OCI-LY7 (cell line): Measurements from ENCODE around the gene PDE11A. TPM values are rescaled to one million over a fixed set of nuclear protein-coding genes. Genes with fewer than 3 reads are reported as not detected.

Experiments
- BruUV-seq: library from RNA; stranded (reverse); fragments of 400-500 nt; replicated peaks from 2 replicates; lab custom pipeline; 2021; lab: Mats Ljungman, UMichigan
- CTCF ChIA-PET: fragments of 300-600 bp; sonication (Branson Sonifier 250); formaldehyde crosslinking; loops from one replicate; lab custom pipeline; 2022; ENCODE audit warnings: antibody characterized with exemption; ENCODE audit not compliant: unreplicated experiment; lab: Charles Lee
- POLR2A ChIA-PET: fragments of 300-600 bp; sonication (Branson Sonifier 250); formaldehyde crosslinking; loops from one replicate; lab custom pipeline; 2022; ENCODE audit warnings: antibody characterized with exemption; lab: Charles Lee
- DNase-seq: peaks from one replicate; pipeline ENCODE4 v3.0.0-alpha.2; 2015; ENCODE audit warnings: low spot score
- H2AFZ ChIP-seq: fragments of 200-600 bp; sonication (generic), shearing (Covaris generic); 2 replicates; pipeline ENCODE4 v1.6.1; 2014; ENCODE audit warnings: mild to moderate bottlenecking, antibody characterized with exemption, low read length, moderate library complexity
- H3K27ac ChIP-seq: fragments of 200-600 bp; sonication (generic); 2 replicates; pipeline ENCODE4 v1.5.1; 2014; ENCODE audit warnings: mixed run types, low read depth, mild to moderate bottlenecking, moderate library complexity, low read length, inconsistent platforms; ENCODE audit not compliant: poor library complexity, severe bottlenecking
- H3K36me3 ChIP-seq: fragments of 200-600 bp; sonication (generic); 2 replicates; pipeline ENCODE4 v1.6.1; 2014; ENCODE audit warnings: mild to moderate bottlenecking, antibody characterized with exemption, low read length, moderate library complexity, mixed read lengths; ENCODE audit not compliant: insufficient read depth
- H3K4me1 ChIP-seq: fragments of 200-600 bp; sonication (generic); 2 replicates; pipeline ENCODE4 v1.5.1; 2014; ENCODE audit warnings: mild to moderate bottlenecking, low read length; ENCODE audit not compliant: insufficient read depth, poor library complexity, severe bottlenecking
- H3K4me2 ChIP-seq: fragments of 200-600 bp; sonication (generic); 2 replicates; pipeline ENCODE4 v1.6.1; 2014; ENCODE audit warnings: mild to moderate bottlenecking, low read length
- H3K4me3 ChIP-seq: fragments of 200-600 bp; sonication (generic); 2 replicates; pipeline ENCODE4 v1.5.1; 2014; ENCODE audit warnings: mild to moderate bottlenecking, low read depth, low read length; ENCODE audit not compliant: poor library complexity, severe bottlenecking
- H3K79me2 ChIP-seq: fragments of 200-600 bp; sonication (generic); 2 replicates; pipeline ENCODE4 v1.6.1; 2016; ENCODE audit warnings: low read depth, mild to moderate bottlenecking, low read length, moderate library complexity, mixed read lengths; ENCODE audit not compliant: insufficient read depth
- H3K9me2 ChIP-seq: fragments of 200-600 bp; sonication (generic); 2 replicates; pipeline ENCODE4 v1.6.1; 2016; ENCODE audit warnings: mild to moderate bottlenecking, low read length, mixed read lengths; ENCODE audit not compliant: insufficient read depth
- H3K9me3 ChIP-seq: fragments of 200-600 bp; sonication (generic); 2 replicates; pipeline ENCODE4 v1.6.1; 2014; ENCODE audit warnings: mild to moderate bottlenecking, mixed run types, low read length, mixed read lengths
- H4K20me1 ChIP-seq: fragments of 200-600 bp; sonication (generic); 2 replicates; pipeline ENCODE4 v1.6.1; 2014; ENCODE audit warnings: mild to moderate bottlenecking, antibody characterized with exemption, low read length, moderate library complexity, mixed read lengths; ENCODE audit not compliant: insufficient read depth
- CTCF ChIP-seq: fragments of 200-600 bp; sonication (generic); conservative IDR thresholded peaks from 2 replicates; pipeline ENCODE4 v1.5.1; 2014; ENCODE audit warnings: mild to moderate bottlenecking, antibody characterized with exemption, low read length, moderate library complexity, mixed read lengths
- EZH2phosphoT487 ChIP-seq: fragments of 200-600 bp; sonication (generic); IDR thresholded peaks from 2 replicates; pipeline ENCODE4 v1.6.1; 2018; ENCODE audit warnings: low read depth, borderline replicate concordance, mild to moderate bottlenecking, mixed run types, antibody characterized with exemption, low read length, moderate library complexity, mixed read lengths
- intact Hi-C: fragments of 100-400 bp; cut with micrococcal nuclease; formaldehyde crosslinking; loops from one replicate; pipeline ENCODE4 v1.10.0; 2022; ENCODE audit not compliant: unreplicated experiment
- total RNA-seq, 2 experiments: library from RNA; depleted of rRNA in 1 of 2; stranded (reverse); fragments of >200 nt in 1 of 2; shearing (Covaris generic) in 1 of 2; gene quantifications; 2 replicates each; pipeline ENCODE4 v1.2.3, GENCODE V29; 2014 to 2022

PDE11A gene
- total RNA-seq, 2 experiments from 2014 or later, result 0.03 TPM; not detected in 1

- Histone ChIP-seq H3K9me2 (no peaks in the 10 kb centered on the region), H3K79me2 (no peaks in the 10 kb centered on the region), H3K4me2 (no peak overlapping the region), H3K27ac (no peak overlapping the region), H3K9me3 (no peaks in the 10 kb centered on the region), H3K4me3 (no peak overlapping the region), H3K36me3 (no peaks in the 10 kb centered on the region), H2AFZ (no peak overlapping the region), H4K20me1 (no peaks in the 10 kb centered on the region), H3K4me1 (no peaks in the 10 kb centered on the region)
- ChIA-PET POLR2A (interaction anchor here (0.6 kb wide), 1 partner anchor 81 kb away, joined by 3 read pairs; no protein-coding TSS in a partner anchor), CTCF (no interaction called here)
- intact Hi-C loops, result no loop called here
- TF ChIP-seq CTCF (no peak), EZH2phosphoT487 (no peak)
- no peak for DNase-seq
- BruUV-seq, result no TSS peak
Measured at GRCh38 chr2:177587371-177587770, 485.2 kb downstream of the PDE11A start.

- no peak overlapping the region for H3K27ac ChIP-seq
- intact Hi-C loops, result no loop called here
- no peaks in the 10 kb centered on the region for H4K20me1 ChIP-seq
- no peak for DNase-seq
- TF ChIP-seq EZH2phosphoT487 (no peak), CTCF (no peak)
- no TSS peak for BruUV-seq
- ChIA-PET CTCF (no interaction called here), POLR2A (no interaction called here)
- no peak overlapping the region for H3K4me3 ChIP-seq
- no peaks in the 10 kb centered on the region for H3K9me2 ChIP-seq
- no peaks in the 10 kb centered on the region for H3K9me3 ChIP-seq
- H2AFZ ChIP-seq, result no peak overlapping the region
- no peaks in the 10 kb centered on the region for H3K4me1 ChIP-seq
- H3K4me2 ChIP-seq, result no peak overlapping the region
- H3K79me2 ChIP-seq, result no peaks in the 10 kb centered on the region
- no peaks in the 10 kb centered on the region for H3K36me3 ChIP-seq
Measured at GRCh38 chr2:177586154-177586553, 486.4 kb downstream of the PDE11A start.

GRCh38 chr2:177585234-177585863 lies 487.2 kb downstream of the PDE11A start:
- Histone ChIP-seq H3K79me2 (no peaks in the 10 kb centered on the region), H3K4me1 (no peaks in the 10 kb centered on the region), H3K4me3 (no peak overlapping the region), H3K4me2 (no peak overlapping the region), H3K9me3 (no peaks in the 10 kb centered on the region), H2AFZ (no peak overlapping the region), H4K20me1 (no peaks in the 10 kb centered on the region), H3K36me3 (no peaks in the 10 kb centered on the region), H3K9me2 (no peaks in the 10 kb centered on the region), H3K27ac (no peak overlapping the region)
- BruUV-seq, result no TSS peak
- ChIA-PET CTCF (no interaction called here), POLR2A (no interaction called here)
- intact Hi-C loops, result no loop called here
- TF ChIP-seq EZH2phosphoT487 (no peak), CTCF (no peak)
- no peak for DNase-seq
